PC-3 (cell line): Measurements from ENCODE around the gene ZNF462. TPM values are rescaled to one million over a fixed set of nuclear protein-coding genes. Genes with fewer than 3 reads are reported as not detected.

Source experiments
- ATAC-seq: fragments of 200-7000 bp; cut with Tn5 transposase; 2 replicates; pipeline ENCODE4 v1.9.1; 2020; ENCODE audit warnings: mild to moderate bottlenecking, moderate library complexity
- BruUV-seq: library from RNA; stranded (reverse); fragments of 400-500 nt; replicated peaks from 2 replicates; lab custom pipeline; 2021; lab: Mats Ljungman, UMichigan
- CTCF ChIA-PET: fragments of 300-600 bp; sonication (Branson Sonifier 250); formaldehyde crosslinking; loops from one replicate; lab custom pipeline; 2022; ENCODE audit warnings: antibody characterized with exemption; lab: Charles Lee
- POLR2A ChIA-PET: fragments of 300-600 bp; sonication (Branson Sonifier 250); formaldehyde crosslinking; loops from one replicate; lab custom pipeline; 2022; ENCODE audit warnings: antibody characterized with exemption; ENCODE audit not compliant: unreplicated experiment; lab: Charles Lee
- DNase-seq: peaks from one replicate; pipeline ENCODE4 v3.0.0-alpha.2; 2015
- H2AFZ ChIP-seq: fragments of 300-600 bp; sonication (generic); 2 replicates; pipeline ENCODE4 v1.6.0; 2016; ENCODE audit warnings: antibody characterized with exemption, low read length
- H3F3A ChIP-seq: fragments of 300-600 bp; sonication (generic); one replicate; pipeline ENCODE4 v1.6.0; 2017; ENCODE audit warnings: antibody characterized with exemption, low read length, control low read depth, mild to moderate bottlenecking; ENCODE audit not compliant: unreplicated experiment
- H3K27ac ChIP-seq: fragments of 300-600 bp; sonication (generic); 2 replicates; pipeline ENCODE4 v1.5.1; 2016; ENCODE audit warnings: mild to moderate bottlenecking, low read length
- H3K27me3 ChIP-seq: fragments of 300-600 bp; sonication (generic); 2 replicates; pipeline ENCODE4 v1.6.1; 2016; ENCODE audit warnings: low read length, mixed read lengths
- H3K36me3 ChIP-seq: fragments of 300-600 bp; sonication (generic); 2 replicates; pipeline ENCODE4 v1.6.1; 2016; ENCODE audit warnings: low read depth, mixed run types, low read length, mixed read lengths
- H3K4me1 ChIP-seq: fragments of 300-600 bp; sonication (generic); 2 replicates; pipeline ENCODE4 v1.5.1; 2016; ENCODE audit warnings: low read length; ENCODE audit not compliant: insufficient read depth
- H3K4me2 ChIP-seq: fragments of 300-600 bp; sonication (generic); 2 replicates; pipeline ENCODE4 v1.6.0; 2016; ENCODE audit warnings: low read length
- H3K4me3 ChIP-seq: fragments of 300-600 bp; sonication (generic); 2 replicates; pipeline ENCODE4 v1.5.1; 2016; ENCODE audit warnings: mild to moderate bottlenecking, low read length, mixed read lengths
- H3K79me2 ChIP-seq: fragments of 300-600 bp; sonication (generic); 2 replicates; pipeline ENCODE4 v1.6.1; 2017; ENCODE audit warnings: low read length, mixed read lengths
- H3K9ac ChIP-seq: fragments of 300-600 bp; sonication (generic); 2 replicates; pipeline ENCODE4 v1.6.0; 2016; ENCODE audit warnings: mild to moderate bottlenecking, low read length
- H3K9me2 ChIP-seq: fragments of 300-600 bp; sonication (generic); replicated peaks from 2 replicates; pipeline ENCODE4 v1.6.1; 2016; ENCODE audit warnings: mixed run types, low read length, mixed read lengths
- H3K9me3 ChIP-seq: fragments of 300-600 bp; sonication (generic); 2 replicates; pipeline ENCODE4 v1.6.1; 2016; ENCODE audit warnings: low read length, mixed read lengths
- H4K20me1 ChIP-seq: fragments of 300-600 bp; sonication (generic); 2 replicates; pipeline ENCODE4 v1.6.1; 2016; ENCODE audit warnings: low read length, mixed read lengths
- EZH2 ChIP-seq: fragments of 300-600 bp; sonication (generic); IDR thresholded peaks from one replicate; pipeline ENCODE4 v1.6.1; 2017; ENCODE audit warnings: antibody characterized with exemption, mild to moderate bottlenecking, low read length; ENCODE audit not compliant: unreplicated experiment
- EZH2phosphoT487 ChIP-seq: fragments of 300-600 bp; sonication (generic); IDR thresholded peaks from 2 replicates; pipeline ENCODE4 v1.6.1; 2018; ENCODE audit warnings: mild to moderate bottlenecking, antibody characterized with exemption, low read length, borderline replicate concordance
- intact Hi-C: fragments of 100-400 bp; cut with micrococcal nuclease; formaldehyde crosslinking; loops from 2 replicates; pipeline ENCODE4 v1.9.0; 2023
- total RNA-seq: library from RNA; depleted of rRNA; stranded (reverse); fragments of >200 nt; gene quantifications from 2 replicates; pipeline ENCODE4 v1.2.3, GENCODE V29; 2014
- TF ChIP-seq, protein P1 (sequence below): fragments of 300-600 bp; sonication (generic); conservative IDR thresholded peaks from 2 replicates; pipeline ENCODE4 v1.5.1; 2017; ENCODE audit warnings: antibody characterized with exemption, low read depth, mild to moderate bottlenecking, low read length

Gene ZNF462
- total RNA-seq, 1 experiment from 2014 or later: 21.2 TPM

DNA sequence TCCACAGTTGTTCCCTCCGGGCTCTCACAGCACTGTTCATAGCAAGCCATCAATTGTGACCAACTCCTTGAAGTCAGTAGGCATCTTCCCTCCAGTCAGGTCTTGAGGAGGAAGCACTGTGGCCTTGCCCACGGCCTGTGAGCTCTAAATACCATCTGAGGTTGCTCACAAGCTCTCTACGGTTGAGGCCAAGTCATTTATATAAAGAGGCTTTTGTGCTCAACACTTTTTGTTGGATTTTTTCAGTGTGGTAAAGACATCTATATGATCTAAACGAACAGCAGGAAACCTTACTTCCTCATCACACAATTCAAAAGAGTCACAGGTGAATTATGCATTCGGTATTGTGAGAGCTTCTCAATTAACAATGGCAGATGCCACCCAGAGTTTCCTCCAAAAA lies 97.3 kb downstream of the ZNF462 start:
- no peak for DNase-seq
- ChIA-PET CTCF (no interaction called here), POLR2A (no interaction called here)
- no peaks in the 10 kb centered on the region; the same call in 1 of the 2 replicates for H3K79me2 ChIP-seq
- H3K4me2 ChIP-seq: no peak overlapping the region
- no peaks in the 10 kb centered on the region for H3K9me2 ChIP-seq
- no peaks in the 10 kb centered on the region for H3K9me3 ChIP-seq
- no peak overlapping the region for H2AFZ ChIP-seq
- no peaks in the 10 kb centered on the region for H3K27me3 ChIP-seq
- H3K36me3 ChIP-seq: peaks cover 41% of the 10 kb centered on the region
- H3K4me3 ChIP-seq: no peak overlapping the region
- peaks cover 78% of the 10 kb centered on the region for H3K4me1 ChIP-seq
- no peak for ATAC-seq
- H3F3A ChIP-seq: no peaks in the 10 kb centered on the region
- H3K9ac ChIP-seq: no peak overlapping the region
- H4K20me1 ChIP-seq: no peaks in the 10 kb centered on the region
- H3K27ac ChIP-seq: no peak overlapping the region
- intact Hi-C loops: no loop called here
- TF ChIP-seq EZH2 (no peak), EZH2phosphoT487 (no peak)
- TF ChIP-seq, protein P1, sequence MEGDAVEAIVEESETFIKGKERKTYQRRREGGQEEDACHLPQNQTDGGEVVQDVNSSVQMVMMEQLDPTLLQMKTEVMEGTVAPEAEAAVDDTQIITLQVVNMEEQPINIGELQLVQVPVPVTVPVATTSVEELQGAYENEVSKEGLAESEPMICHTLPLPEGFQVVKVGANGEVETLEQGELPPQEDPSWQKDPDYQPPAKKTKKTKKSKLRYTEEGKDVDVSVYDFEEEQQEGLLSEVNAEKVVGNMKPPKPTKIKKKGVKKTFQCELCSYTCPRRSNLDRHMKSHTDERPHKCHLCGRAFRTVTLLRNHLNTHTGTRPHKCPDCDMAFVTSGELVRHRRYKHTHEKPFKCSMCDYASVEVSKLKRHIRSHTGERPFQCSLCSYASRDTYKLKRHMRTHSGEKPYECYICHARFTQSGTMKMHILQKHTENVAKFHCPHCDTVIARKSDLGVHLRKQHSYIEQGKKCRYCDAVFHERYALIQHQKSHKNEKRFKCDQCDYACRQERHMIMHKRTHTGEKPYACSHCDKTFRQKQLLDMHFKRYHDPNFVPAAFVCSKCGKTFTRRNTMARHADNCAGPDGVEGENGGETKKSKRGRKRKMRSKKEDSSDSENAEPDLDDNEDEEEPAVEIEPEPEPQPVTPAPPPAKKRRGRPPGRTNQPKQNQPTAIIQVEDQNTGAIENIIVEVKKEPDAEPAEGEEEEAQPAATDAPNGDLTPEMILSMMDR: no peak
- no TSS peak for BruUV-seq

- H3K27ac ChIP-seq: peak overlapping the region; percentile 53
- no peak overlapping the region for H3K4me3 ChIP-seq
- TF ChIP-seq EZH2 (no peak), EZH2phosphoT487 (no peak)
- TF ChIP-seq, protein P1: no peak
- BruUV-seq: no TSS peak
- peaks cover 8% of the 10 kb centered on the region; the same call in 1 of the 2 replicates for H3K79me2 ChIP-seq
- H3F3A ChIP-seq: no peaks in the 10 kb centered on the region
- ATAC-seq: no peak
- intact Hi-C loops: no loop called here
- no peaks in the 10 kb centered on the region for H3K9me2 ChIP-seq
- ChIA-PET POLR2A (no interaction called here), CTCF (no interaction called here)
- H3K27me3 ChIP-seq: no peaks in the 10 kb centered on the region
- H2AFZ ChIP-seq: no peak overlapping the region
- no peaks in the 10 kb centered on the region for H3K9me3 ChIP-seq
- H4K20me1 ChIP-seq: no peaks in the 10 kb centered on the region
- H3K4me2 ChIP-seq: 0 out of 2 replicates have a peak overlapping the region, but pooled peaks have one; percentile 5
- DNase-seq: peak; percentile 50
- H3K36me3 ChIP-seq: peaks cover 38% of the 10 kb centered on the region
- H3K4me1 ChIP-seq: peaks cover 78% of the 10 kb centered on the region
- H3K9ac ChIP-seq: no peak overlapping the region
These were observed 98.7 kb downstream of the ZNF462 start for GRCh38 chr9:106961623-106962022.

- Histone ChIP-seq H3K4me1 (peaks cover 78% of the 10 kb centered on the region), H3F3A (no peaks in the 10 kb centered on the region), H2AFZ (no peak overlapping the region), H3K27ac (peak overlapping the region; percentile 53), H3K9me2 (no peaks in the 10 kb centered on the region), H3K27me3 (no peaks in the 10 kb centered on the region), H4K20me1 (no peaks in the 10 kb centered on the region), H3K36me3 (peaks cover 38% of the 10 kb centered on the region), H3K4me2 (0 out of 2 replicates have a peak overlapping the region, but pooled peaks have one; percentile 5), H3K9ac (no peak overlapping the region), H3K79me2 (0 out of 2 replicates have a peak, but pooled peaks cover 10% of the 10 kb centered on the region), H3K9me3 (no peaks in the 10 kb centered on the region), H3K4me3 (no peak overlapping the region)
- no peak for ATAC-seq
- no peak for DNase-seq
- ChIA-PET POLR2A (no interaction called here), CTCF (no interaction called here)
- no TSS peak for BruUV-seq
- intact Hi-C loops: no loop called here
- TF ChIP-seq EZH2 (no peak), EZH2phosphoT487 (no peak)
- TF ChIP-seq, protein P1: no peak
These were observed 99.2 kb downstream of the ZNF462 start for GRCh38 chr9:106962122-106962521.
